Ovary (tissue), 9 donors: Measurements from ENCODE around the gene TIMM10. TPM values are rescaled to one million over a fixed set of nuclear protein-coding genes. Genes with fewer than 3 reads are reported as not detected.
A peak's percentile ranks its signal among the peaks of the same experiment; 100 is the strongest.

Experiments
- DNase-seq, 5 donors: peaks; one replicate each; pipeline ENCODE4 v3.0.0-alpha.2; 2019 to 2020
- H3K27ac ChIP-seq, 2 donors: fragments of 200-600 bp; one replicate each; pipeline versions ENCODE4 v1.5.1 to v1.8.0; 2019 to 2022
- H3K27me3 ChIP-seq: fragments of 200-600 bp; one replicate; pipeline ENCODE4 v1.8.0; 2022
- H3K36me3 ChIP-seq: fragments of 200-600 bp; sonication (generic); one replicate; pipeline ENCODE4 v1.5.1; 2019
- H3K4me1 ChIP-seq: one replicate; pipeline ENCODE4 v1.8.1; 2013; ENCODE audit warnings: mild to moderate bottlenecking, moderate library complexity; ENCODE audit not compliant: insufficient read depth
- H3K4me3 ChIP-seq: fragments of 200-600 bp; sonication (generic); one replicate; pipeline ENCODE4 v1.5.1; 2017
- H3K9me3 ChIP-seq, 2 donors: fragments of 200-600 bp in 1 of 2; sonication (generic) in 1 of 2; one replicate each; pipeline versions ENCODE4 v1.5.1 to v1.8.1; 2013 to 2019; ENCODE audit warnings: mild to moderate bottlenecking in 1 of 2, moderate library complexity in 1 of 2
- EP300 ChIP-seq: sonication (generic); formaldehyde crosslinking; IDR thresholded peaks from one replicate; pipeline ENCODE4 v1.6.1; 2017; ENCODE audit warnings: antibody characterized with exemption
- POLR2A ChIP-seq: fragments of 450-650 bp; IDR thresholded peaks from one replicate; pipeline ENCODE4 v1.6.1; 2017; ENCODE audit warnings: antibody characterized with exemption, mild to moderate bottlenecking, moderate library complexity
- WGBS, 3 donors: extraction: QIAGEN DNeasy Blood & Tissue Kit in 1 of 3; methylation state at CpG; one replicate each; pipeline versions ENCODE4 v1.1.5 to v1.1.7; 2013 to 2017; 5-methylcytosine and 5-hydroxymethylcytosine counted together
- intact Hi-C, 4 donors: fragments of 100-400 bp; cut with DNase I; formaldehyde crosslinking; loops; one replicate each; pipeline versions ENCODE4 v1.11.0 to v1.15.1; 2022 to 2023
- polyA plus RNA-seq, 2 donors: library from polyadenylated mRNA; stranded (reverse); fragments of 200-250 nt in 1 of 2; fragments of 350-450 nt in 1 of 2; fragmentation: Illumina TruSeq in 1 of 2; extraction: RNeasy Lipid Tissue Mini Kit (QIAGEN cat#74804) in 1 of 2; gene quantifications; one replicate each; pipeline ENCODE4 v1.2.3, GENCODE V29; 2013 to 2014
- total RNA-seq, 7 donors: library from RNA; depleted of rRNA in 2 of 7; stranded (reverse); fragments of >200 nt in 2 of 7; fragmentation: NEBNext Ultra II Directional in 3 of 7; extraction: Animal tissue kit (Norgen Biotek cat#: 25700) in 3 of 7; gene quantifications; one replicate each; pipeline versions ENCODE4 v1.1.0 to v1.2.4, GENCODE V29; 2016 to 2023
- TF ChIP-seq, protein P1 (sequence below), 3 donors: fragments of 450-650 bp in 2 of 3; fragments of 200-600 bp in 1 of 3; IDR thresholded peaks; one replicate each; pipeline versions ENCODE4 v1.5.1 to v1.8.0; 2016 to 2022; ENCODE audit warnings: antibody characterized with exemption in 3 of 3, mild to moderate bottlenecking in 1 of 3
- donor health status: DM: no; HTN: no; CAD: no; lungs with moderate emphysema.
- donor health status: DM: no; HTN: no; CAD: no.
- donor health status: Bipolar disorder and iron deficiency.
- donor health status: DM: yes; HTN: yes; CAD: no.
- donor health status: DM: no; HTN: no; CAD: no.
- donor health status: DM: yes; HTN: yes; CAD: no.

The TIMM10 gene
- total and polyA plus RNA-seq, 9 donors = 23.4 to 42.0 (median 36.6) TPM

- H3K27ac ChIP-seq = peak within 1 kb of the TSS; percentile 73 to 75
- DNase-seq = peak; percentile 68 to 81 (median 71)
- intact Hi-C loops = no loop called here
- no peaks in the 10 kb centered on the region for H3K9me3 ChIP-seq
- TF ChIP-seq EP300 (no peak), POLR2A (no peak)
- TF ChIP-seq, protein P1, sequence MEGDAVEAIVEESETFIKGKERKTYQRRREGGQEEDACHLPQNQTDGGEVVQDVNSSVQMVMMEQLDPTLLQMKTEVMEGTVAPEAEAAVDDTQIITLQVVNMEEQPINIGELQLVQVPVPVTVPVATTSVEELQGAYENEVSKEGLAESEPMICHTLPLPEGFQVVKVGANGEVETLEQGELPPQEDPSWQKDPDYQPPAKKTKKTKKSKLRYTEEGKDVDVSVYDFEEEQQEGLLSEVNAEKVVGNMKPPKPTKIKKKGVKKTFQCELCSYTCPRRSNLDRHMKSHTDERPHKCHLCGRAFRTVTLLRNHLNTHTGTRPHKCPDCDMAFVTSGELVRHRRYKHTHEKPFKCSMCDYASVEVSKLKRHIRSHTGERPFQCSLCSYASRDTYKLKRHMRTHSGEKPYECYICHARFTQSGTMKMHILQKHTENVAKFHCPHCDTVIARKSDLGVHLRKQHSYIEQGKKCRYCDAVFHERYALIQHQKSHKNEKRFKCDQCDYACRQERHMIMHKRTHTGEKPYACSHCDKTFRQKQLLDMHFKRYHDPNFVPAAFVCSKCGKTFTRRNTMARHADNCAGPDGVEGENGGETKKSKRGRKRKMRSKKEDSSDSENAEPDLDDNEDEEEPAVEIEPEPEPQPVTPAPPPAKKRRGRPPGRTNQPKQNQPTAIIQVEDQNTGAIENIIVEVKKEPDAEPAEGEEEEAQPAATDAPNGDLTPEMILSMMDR (IDR thresholded peaks at IDR 0.05) = no peak
- WGBS, 3 donors = 0% methylated on average over 65 to 66 of the region's 66 CpGs
- H3K4me1 ChIP-seq = no peaks in the 10 kb centered on the region
- no peaks in the 10 kb centered on the region for H3K36me3 ChIP-seq
- H3K4me3 ChIP-seq = peak within 1 kb of the TSS; percentile 91
- no peaks in the 10 kb centered on the region for H3K27me3 ChIP-seq
These were observed 15.1 kb downstream of the TIMM10 start, which contains the start of gene SLC43A1 for GRCh38 chr11:57515332-57516060. SLC43A1 (minus strand) TSS chr11:57515702; CDS start chr11:57514111, 1,591 bp downstream.

DNA sequence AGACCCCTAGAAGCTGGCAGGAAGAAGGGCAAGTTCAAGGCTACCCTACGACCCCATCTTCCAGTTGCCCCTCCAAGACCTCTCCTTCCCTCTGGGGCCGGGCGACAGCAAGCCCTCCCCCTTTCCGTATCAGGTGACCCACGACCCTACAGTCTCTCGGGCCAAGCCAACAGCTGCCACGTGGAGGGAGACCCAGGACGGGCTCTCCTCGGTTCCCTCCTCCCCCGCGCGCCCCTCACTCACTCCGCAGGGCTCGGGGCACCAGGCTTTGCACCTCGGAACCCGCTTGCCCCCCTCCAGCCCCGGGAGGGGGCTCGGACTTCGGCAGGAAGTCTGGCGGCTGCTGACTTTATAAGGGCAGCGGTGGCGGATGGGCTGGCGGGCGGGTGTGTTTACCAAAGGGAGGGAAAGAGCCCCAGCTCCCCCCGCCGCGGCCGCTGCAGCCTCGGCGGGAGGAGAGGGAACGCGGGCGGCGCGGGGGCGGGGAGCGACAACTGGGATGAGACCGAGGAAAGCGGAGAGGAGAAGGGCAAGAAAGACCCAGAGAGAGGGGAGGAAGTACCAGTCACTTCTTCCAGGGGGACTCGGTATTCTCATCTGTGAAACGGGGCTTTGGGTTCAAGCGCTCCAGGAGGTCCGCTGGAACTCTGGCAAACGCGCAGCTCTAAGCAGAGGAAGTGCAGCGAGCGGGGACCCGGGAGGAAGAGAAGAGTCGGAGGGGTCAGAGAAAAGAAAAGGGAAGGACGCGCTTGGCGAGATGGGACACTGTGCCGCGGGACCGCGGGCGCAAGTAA, 15.8 kb downstream of the TIMM10 start:
- Histone ChIP-seq H3K9me3 (no peaks in the 10 kb centered on the region), H3K27ac (peak overlapping the region; percentile 73 to 75), H3K36me3 (no peaks in the 10 kb centered on the region)

GRCh38 chr11:57513911-57514537, 16.5 kb downstream of the TIMM10 start:
- intact Hi-C loops = no loop called here
- Histone ChIP-seq H3K27ac (peak overlapping the region; percentile 0 to 73), H3K27me3 (no peaks in the 10 kb centered on the region), H3K4me1 (no peaks in the 10 kb centered on the region), H3K36me3 (no peaks in the 10 kb centered on the region), H3K4me3 (peak overlapping the region; percentile 91), H3K9me3 (no peaks in the 10 kb centered on the region)
- TF ChIP-seq, protein P1 (IDR thresholded peaks at IDR 0.05) = no peak
- TF ChIP-seq EP300 = no peak
- no peak for TF ChIP-seq POLR2A
- peak; percentile 46 to 66 (median 59) for DNase-seq
- WGBS, 3 donors = 4 to 9% (median 6%) methylated on average over 30 to 35 of the region's 35 CpGs

More for the DNA sequence above, 15.8 kb downstream of the TIMM10 start:
- WGBS, 3 donors = 0 to 1% (median 1%) methylated on average over 57 of the region's 57 CpGs
- DNase-seq = peak; percentile 73 to 84 (median 76)
- intact Hi-C loops = no loop called here
- H3K27me3 ChIP-seq = no peaks in the 10 kb centered on the region
- H3K4me1 ChIP-seq = no peaks in the 10 kb centered on the region
- TF ChIP-seq POLR2A (no peak), EP300 (no peak)
- H3K4me3 ChIP-seq = peak overlapping the region; percentile 91

GRCh38 chr11:57513452-57513795, 17.1 kb downstream of the TIMM10 start:
- WGBS, 3 donors = 29 to 36% (median 32%) methylated on average over 1 of the region's 1 CpG
- peak overlapping the region in 1 of 2 donors; percentile 73 for H3K27ac ChIP-seq

More at GRCh38 chr11:57513452-57513795, 17.1 kb downstream of the TIMM10 start:
- Histone ChIP-seq H3K27me3 (no peaks in the 10 kb centered on the region), H3K36me3 (no peaks in the 10 kb centered on the region), H3K4me1 (no peaks in the 10 kb centered on the region), H3K4me3 (peak overlapping the region; percentile 91), H3K9me3 (no peaks in the 10 kb centered on the region)
- no peak for DNase-seq
- TF ChIP-seq EP300 = no peak
- TF ChIP-seq, protein P1 (IDR thresholded peaks at IDR 0.05) = no peak
- no peak for TF ChIP-seq POLR2A
- intact Hi-C loops = no loop called here
